HG03066 (cell line): ENCODE data around the gene PPDPF.

Experiments used
- ATAC-seq: cut with Tn5 transposase; IDR thresholded peaks from one replicate; pipeline ENCODE4 v1.9.1; 2021; ENCODE audit warnings: low read depth; ENCODE audit not compliant: unreplicated experiment

Gene PPDPF

DNA sequence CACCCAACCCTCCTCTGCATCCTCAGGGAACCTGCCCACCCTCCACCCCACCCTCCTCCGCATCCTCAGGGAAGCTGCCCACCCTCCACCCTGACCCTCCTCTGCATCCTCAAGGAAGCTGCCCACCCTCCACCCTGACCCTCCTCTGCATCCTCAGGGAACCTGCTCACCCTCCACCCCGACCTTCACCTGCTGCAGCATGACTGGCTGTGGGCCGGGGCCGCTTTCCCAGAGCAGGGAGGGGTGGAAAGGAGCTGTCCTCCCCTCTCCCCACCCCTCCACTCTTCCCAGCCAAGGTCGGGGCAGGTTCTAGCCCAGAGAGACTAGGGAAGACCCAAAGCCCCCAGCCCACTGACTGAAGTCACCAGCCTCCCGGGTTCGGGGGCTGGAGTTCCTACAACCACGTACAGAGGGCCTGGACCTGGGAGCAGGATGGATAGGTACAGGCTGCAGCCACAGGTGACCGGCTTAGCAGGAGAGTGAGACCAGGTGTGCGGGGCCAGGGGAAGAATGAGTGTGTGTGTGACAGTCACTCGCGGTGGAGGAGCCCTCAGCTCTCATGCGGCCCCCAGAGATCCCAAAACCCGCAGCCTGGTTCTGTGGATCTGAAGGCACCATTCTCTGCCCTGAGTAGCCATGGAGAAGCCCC lies 33.3 kb upstream of the PPDPF start:
- no peak for ATAC-seq

DNA sequence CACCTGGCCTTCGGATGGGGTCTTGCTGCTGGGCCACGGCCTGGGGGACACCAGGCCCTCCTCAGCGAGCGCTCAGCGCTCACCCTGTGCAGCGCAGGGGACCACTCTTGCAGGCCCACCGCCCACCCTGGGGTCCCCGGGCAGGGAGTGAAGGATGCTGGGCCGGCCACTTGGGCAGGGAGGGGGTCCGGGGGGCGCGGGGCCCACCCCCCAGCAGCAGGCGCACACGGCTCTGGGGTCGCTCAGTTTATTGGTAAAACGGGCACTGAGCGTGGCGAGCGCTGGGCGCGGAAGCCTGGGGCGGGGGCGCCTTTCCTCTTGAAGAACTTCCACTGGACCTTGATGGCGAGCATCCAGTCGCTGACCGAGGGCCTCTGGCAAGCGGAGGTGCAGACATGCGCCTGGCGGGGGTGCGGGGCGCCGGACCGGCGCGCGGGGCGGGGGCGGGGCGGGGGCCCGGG lies 32.8 kb upstream of the PPDPF start:
- no peak for ATAC-seq

DNA sequence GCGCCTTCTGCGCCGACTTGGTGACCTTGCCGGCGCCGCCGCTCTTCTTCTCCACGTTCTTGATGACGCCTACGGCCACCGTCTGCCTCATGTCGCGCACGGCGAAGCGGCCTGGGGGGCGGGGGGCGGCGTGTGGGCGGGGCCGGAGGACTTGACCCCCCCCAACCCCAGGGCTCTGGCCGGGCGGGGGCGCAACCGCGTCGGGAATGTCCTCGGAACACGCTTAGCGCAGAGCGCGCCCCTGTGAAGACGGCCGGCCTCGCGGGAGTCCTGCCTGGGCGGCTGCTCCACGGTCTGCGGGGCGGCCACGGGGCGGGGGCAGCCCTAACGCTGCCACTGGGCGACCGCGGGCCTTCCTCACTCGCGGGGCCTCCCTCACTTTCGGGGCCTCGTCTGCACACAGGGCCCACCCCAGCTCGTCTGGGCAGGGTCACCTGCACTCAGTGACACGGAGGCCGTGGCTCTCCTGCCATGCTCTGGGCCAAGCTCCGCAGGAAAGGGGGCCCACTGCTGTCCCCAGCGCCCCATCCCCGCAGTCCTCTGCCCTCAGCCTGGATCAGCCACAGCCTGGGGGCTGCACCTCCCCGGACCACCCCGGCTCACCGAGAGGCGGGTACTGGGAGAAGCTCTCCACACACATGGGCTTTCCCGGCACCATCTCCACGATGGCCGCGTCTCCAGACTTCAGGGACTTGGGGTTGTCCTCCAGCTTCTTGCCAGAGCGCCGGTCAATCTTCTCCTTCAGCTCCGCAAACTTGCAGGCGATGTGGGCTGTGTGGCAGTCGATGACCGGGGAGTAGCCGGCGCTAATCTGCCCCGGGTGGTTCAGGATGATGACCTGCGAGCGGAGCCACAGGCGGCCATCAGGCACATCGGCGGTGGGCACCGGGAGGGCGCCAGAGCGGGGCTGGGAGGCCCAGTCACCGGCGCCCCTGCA lies 32.0 kb upstream of the PPDPF start:
- no peak for ATAC-seq

DNA sequence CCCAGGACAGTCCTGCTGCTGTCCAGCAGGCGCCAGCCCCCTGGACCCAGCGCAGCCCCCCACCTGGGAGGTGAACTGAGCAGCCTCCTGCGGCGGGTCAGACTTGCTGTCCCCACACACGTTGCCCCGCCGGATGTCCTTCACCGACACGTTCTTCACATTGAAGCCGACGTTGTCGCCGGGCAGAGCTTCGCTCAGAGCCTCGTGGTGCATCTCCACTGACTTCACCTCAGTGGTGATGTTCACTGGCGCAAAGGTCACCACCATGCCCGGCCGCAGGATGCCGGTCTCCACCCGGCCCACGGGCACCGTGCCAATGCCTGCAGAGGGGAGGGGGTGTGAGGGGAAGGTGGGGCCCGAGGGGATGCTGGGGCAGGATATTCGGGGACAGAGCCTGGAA lies 30.1 kb upstream of the PPDPF start:
- ATAC-seq: no peak

DNA sequence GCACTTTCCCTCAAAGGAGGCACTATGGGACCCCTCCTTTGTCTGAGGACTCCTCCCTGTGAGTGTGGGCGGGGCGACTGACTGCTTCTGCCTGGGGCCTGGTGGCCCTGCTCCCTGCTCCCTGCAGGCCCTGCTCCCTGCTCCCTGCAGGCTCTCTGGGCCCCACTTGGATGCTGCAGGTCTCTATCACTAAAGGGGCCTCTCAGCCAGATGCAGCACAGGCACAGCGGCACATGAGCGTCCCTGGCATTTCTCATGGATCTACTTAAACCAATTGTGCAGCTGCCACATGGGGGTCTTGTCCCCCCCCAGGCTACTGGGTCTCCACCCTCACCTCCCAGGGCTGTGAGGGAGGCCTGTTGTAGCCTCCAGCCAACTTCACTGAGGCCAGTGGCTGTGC lies 29.5 kb upstream of the PPDPF start:
- no peak for ATAC-seq

DNA sequence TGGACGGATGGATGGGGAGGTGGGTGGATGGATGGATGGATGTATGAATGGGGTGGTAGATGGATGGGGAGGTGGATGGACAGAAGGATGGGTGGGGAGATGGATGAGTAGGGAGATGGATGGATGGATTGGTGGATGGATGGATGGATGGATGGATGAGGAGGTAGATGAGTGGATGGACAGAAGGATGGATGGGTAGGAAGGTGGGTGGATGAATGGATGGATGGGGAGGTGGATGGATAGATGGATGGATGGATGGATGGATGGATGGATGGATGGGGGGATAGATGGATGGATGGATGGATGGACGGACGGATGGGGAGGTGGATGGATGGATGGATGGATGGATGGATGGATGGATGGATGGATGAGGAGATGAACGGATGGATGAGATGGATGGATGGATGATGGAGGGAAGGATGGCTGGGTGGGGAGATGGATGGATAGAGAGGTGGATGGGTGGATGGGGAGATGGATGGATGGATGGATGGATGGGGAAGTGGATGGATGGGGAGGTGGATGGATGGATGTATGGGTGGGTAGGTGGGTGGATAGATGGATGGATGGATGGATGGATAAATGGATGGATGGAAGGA lies 28.8 kb upstream of the PPDPF start:
- no peak for ATAC-seq

DNA sequence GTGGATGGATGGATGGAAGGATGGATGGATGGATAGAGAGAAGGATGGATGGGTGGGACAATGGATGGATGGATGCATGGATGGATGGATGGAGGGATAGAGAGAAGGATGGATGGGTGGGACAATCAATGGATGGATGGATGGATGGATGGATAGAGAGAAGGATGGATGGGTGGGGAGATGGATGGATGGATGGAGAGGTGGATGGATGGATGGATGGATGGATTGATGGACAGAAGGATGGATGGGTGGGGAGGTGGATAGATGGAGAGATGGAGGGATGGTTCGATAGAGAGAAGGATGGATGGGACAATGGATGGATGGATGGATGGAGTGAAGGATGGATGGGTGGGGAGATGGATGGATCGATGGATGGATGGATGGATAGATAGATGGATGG lies 28.0 kb upstream of the PPDPF start:
- no peak for ATAC-seq

DNA sequence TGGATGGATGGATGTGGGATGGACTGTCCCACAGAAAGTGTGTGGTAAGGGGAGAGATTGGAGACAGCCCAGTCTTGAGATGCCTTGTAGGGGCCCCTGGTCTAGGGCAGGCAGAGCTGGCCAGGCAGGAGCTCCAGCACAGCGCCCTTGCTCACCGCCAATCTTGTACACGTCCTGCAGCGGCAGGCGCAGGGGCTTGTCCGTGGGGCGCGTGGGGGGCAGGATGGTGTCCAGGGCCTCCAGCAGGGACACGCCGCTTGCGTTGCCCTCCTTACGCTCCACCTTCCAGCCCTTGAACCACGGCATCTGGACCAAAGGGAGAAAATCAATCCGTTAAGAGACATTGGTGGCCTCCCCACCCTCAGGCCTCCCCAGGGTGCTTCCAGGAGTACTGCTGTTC lies 27.6 kb upstream of the PPDPF start:
- ATAC-seq: no peak

DNA sequence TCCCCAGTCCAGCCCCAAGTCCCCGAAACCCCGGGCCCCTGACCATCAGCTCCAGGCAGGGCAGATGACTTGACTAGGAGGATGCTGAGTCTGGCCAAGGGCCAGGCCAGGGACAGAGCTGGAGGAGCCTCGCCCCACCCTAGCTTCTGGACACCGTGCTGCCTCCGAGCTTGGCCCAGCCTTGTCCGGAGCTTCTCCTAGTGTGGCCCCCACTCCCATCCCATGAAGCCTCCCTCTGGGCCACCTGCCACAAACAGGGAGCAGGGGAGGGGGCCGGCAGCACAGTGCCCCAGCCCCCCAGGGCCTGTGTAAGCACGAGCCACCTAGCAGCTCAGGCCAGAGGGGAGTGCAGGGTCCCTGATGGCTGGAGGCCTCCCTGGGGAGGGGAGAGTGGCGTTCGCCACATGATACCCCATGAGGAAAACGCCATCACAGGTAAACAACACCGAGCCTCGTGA lies 27.0 kb upstream of the PPDPF start:
- no peak for ATAC-seq

DNA sequence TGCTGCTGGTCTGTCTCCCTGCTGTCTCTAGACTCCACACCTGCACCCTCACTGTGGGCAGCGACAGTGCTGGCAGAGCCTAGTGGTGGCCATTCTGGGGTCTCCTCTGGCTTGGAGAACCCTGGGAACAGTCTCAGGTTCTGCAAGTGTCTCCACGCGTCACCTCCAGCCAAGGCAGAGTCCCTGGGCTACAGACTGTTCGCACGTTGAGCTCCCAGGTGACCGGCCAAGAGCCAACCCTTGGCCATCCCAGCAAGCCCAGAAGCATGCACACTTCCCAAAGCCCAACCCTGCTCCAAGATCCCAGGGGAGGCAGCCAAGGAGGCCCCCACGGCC lies 26.5 kb upstream of the PPDPF start:
- no peak for ATAC-seq

DNA sequence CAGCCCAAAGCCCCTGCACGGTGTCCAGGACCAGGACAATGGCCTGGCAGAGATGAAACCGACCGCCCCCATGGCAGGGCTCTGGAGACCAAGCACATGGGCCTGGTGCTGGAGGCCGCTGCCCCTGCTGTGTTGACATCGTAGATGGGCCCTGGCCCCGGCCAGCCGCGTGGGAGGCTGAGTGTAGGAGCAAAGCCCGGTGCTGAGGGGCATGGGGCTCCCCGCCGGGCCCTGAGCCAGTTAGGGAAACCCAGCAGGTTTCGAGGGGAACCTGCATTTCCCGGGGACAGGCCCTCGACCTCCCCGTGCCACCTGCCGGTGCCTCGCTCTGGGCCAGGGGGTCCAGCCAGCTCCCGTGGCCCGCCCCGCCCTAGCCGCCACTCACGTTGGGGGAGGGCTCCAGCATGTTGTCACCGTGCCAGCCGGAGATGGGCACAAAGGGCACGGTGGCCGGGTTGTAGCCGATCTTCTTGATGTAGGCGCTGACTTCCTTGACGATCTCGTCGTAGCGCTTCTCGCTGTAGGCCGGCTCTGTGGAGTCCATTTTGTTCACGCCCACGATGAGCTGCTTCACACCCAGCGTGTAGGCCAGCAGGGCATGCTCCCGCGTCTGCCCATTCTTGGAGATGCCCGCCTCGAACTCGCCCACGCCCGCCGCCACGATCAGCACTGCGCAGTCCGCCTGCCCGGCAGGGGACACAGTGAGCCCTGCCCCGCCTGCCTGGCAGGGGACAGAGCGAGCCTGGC lies 26.0 kb upstream of the PPDPF start:
- ATAC-seq: no peak

DNA sequence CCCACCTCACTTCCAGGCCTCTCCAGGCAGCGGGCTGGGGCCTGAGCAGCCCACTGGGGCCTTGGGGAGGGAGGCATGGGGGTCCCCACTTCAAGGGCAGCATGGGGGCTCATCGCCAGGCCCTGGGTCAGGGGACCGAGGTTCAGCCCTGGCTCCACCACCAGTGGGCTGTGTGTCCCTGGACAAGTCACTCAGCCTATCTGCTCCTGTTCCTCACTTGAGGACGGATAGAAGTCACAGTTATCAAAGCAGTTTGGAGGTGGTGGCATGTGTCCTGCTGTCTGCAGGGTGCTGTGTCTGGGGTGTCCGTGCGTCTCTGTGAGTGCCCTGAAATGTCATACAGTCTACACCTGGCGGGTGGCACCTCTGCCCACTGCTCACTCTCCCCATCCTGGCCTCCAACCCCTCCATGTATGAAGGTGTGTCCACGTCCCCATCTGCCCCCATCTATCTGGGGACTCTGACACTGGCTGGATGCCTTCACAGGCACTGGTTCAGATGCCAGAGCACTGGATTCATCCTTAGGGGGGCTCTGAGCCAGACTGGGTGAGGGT lies 25.3 kb upstream of the PPDPF start:
- no peak for ATAC-seq

DNA sequence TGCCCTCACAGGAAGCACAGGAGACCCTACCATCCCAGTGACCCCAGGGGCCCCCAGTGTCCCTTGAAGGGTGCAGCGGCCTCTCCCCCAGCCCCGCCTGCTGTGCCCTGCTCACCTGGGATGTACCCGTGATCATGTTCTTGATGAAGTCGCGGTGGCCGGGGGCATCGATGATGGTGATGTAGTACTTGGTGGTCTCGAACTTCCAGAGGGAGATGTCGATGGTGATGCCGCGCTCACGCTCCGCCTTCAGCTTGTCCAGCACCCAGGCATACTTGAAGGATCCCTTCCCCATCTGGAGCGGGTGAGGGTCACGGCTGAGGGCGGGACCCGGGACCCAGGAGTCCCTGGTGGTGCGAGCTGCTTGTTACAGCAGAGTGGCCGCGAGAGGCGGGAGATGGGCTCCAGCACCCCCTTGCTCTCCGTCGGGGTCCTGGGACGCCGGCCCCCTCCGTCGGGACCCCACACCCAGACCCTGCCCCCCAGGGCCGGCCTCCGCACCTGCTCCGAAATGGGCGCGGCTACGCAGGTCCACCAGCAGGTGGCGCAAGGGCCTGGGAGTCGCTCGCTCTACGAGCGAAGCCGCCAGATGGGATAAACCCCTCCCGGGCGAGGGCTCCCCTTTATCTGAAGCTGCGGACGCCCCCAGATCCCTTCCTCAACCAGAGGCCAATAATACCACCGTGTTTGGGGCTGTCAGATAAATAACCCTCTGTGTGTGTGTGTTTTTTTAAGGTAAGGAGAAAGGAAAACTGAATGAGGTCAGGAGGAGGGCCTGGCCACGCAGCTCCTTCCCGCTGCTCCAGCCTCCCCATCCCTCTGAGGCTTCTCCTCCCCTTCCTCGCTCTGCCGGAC lies 24.6 kb upstream of the PPDPF start:
- no peak for ATAC-seq

DNA sequence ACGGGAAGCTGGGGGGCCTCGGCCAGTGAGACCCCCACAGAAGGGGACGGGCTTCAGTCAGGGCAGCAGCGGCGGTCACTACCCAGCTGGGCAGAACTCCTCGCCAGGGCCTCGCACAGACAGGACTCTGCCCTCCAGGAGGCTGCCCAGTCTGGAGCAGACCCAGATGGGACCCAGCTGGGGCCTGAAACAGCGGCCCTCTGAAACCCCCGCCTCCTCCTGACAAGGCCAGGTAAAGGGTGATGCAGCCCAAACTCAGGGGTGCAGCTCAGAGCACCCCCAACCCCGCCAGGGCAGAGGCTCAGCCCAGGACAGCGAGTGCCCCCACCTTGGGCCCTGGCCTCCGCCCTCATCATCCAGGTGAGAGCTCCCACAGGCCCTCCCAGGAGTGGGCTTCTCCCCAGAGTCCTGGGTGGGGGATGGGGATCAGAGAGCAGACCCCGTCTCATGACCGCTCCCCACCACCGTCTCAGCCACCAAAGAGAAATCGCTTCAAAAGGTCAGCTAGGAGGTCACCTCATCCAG lies 23.9 kb upstream of the PPDPF start:
- ATAC-seq: no peak

DNA sequence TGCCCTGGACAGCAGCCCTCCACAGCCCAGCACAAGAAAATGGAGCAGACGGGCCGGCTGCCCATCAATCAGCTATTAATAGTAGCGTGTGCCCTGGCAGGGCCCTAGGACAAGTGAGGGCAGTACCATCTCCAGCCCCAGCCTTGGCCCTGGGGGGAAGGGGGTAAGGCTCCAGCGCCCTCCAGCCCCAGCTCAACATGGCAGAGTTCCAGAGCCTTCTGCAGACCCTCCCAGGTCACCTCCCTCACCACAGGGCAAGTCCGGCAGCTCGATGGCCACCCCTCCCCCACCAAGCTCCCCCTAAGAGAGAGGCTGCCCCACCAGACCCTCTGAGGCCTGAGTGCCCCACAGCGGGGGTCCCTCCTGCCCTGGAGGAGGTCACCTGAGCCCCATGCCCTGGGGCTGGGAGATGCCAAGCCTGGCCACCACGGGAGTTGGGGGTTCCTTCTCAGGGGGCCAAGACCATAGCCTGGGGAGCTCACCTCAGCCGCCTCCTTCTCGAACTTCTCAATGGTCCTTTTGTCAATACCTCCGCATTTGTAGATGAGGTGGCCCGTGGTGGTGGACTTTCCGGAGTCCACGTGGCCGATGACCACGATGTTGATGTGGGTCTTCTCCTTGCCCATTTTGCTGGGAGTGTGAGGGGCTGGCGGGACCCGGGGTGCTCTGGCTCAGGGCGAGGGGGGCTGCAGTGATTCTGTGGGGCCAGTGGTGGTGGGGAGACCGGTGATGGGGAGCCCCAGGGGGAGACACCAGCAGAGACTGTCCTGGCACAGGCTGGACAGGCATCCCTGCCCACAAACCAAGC lies 23.2 kb upstream of the PPDPF start:
- no peak for ATAC-seq

DNA sequence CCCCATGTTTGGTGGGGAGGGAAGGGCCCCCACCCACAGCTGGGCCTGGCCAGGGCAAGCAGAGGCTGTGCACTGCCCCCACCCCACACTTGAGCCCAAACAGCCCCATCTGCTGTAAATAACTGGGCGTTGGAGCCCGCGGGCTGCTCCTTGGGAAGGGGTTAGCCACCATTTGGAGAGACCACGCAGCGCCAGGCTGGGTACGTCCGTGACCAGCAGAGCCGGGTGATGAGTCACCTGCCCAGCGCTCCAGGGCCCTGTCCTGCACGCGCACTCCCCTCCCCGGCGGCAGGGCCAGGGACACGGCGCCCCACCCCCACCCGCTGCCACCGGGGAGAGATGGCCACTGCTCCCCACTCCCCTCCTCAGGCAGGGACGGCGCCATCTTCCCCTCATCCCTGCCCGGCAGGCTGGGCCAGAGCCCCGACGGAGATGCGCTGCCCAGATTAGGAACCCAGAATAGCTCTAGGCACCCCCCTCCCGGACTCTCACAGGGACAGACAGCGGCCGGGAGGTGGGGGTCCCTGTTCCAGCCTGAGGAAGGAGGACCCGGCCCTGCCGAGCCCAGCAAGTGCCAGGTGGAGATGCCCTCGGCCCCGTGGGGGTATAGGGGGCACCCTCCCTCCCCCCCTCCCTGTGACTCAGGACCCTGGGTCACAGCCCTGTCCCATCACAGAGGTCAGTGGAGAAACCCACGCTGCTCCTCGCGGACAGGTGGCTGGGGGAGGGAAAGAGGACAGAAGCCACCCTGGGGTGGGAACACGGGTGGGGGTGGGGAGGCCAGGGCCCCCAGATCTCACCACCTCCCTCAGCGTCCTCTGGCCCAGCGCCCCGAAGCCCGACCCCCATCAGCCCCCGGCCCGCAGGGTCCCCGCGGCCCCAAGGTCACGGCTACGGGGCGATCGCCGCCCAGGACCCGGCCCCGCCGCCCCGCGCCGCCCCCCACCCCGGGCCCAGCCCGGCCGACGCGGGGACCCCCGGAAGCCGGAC lies 22.3 kb upstream of the PPDPF start:
- ATAC-seq: no peak

DNA sequence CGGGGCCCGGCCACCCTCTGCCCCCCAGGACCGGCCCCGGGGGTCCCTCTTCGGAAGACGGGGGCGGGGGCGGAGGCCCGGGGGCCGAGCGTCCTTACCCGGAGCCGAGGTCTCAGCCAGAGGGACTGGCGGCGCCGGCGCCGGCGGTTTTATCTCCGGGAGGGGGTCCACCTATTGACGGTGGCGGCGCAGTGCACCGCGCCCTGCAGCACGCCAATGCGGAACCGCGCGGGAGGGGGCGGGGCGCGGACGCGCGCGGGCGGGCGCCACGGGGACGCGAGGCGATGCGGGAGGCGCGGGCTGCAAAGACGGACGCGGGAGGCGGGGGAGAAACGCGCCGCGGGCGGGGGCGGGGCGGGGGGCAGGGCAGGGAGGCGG lies 21.6 kb upstream of the PPDPF start, which contains the start of gene EEF1A2:
Gene EEF1A2 (minus strand): TSS at position 124 of the 378 bp plus-strand sequence. CDS start 1,320 bp downstream, outside the sequence.
- ATAC-seq: no peak
